Esophagus (tissue), 2 donors: Measurements from ENCODE around the gene MYL5. TPM values are rescaled to one million over a fixed set of nuclear protein-coding genes. Genes with fewer than 3 reads are reported as not detected.

Experiments
- H3K27ac ChIP-seq, 2 donors: one replicate each; pipeline ENCODE4 v1.5.1; 2013; ENCODE audit warnings: low read depth in 2 of 2, mild to moderate bottlenecking in 2 of 2, inconsistent platforms in 1 of 2, low read length in 1 of 2, moderate library complexity in 1 of 2
- H3K27me3 ChIP-seq, 2 donors: one replicate each; pipeline ENCODE4 v1.6.1; 2013; ENCODE audit warnings: low read length in 2 of 2, control low read depth in 1 of 2, mild to moderate bottlenecking in 1 of 2; ENCODE audit not compliant: insufficient read depth in 2 of 2, control insufficient read depth in 1 of 2
- H3K36me3 ChIP-seq, 2 donors: one replicate each; pipeline ENCODE4 v1.6.1; 2013; ENCODE audit warnings: low read length in 1 of 2; ENCODE audit not compliant: control insufficient read depth in 2 of 2, insufficient read depth in 2 of 2
- H3K4me1 ChIP-seq, 2 donors: one replicate each; pipeline ENCODE4 v1.6.1; 2013; ENCODE audit warnings: low read length in 1 of 2; ENCODE audit not compliant: control insufficient read depth in 2 of 2, insufficient read depth in 2 of 2
- H3K4me3 ChIP-seq, 2 donors: one replicate each; pipeline ENCODE4 v1.5.1; 2013; ENCODE audit warnings: low read length in 2 of 2, mild to moderate bottlenecking in 2 of 2, low read depth in 1 of 2, moderate library complexity in 1 of 2
- H3K9me3 ChIP-seq, 2 donors: one replicate each; pipeline ENCODE4 v1.6.1; 2013; ENCODE audit warnings: mild to moderate bottlenecking in 2 of 2, low read depth in 1 of 2, low read length in 1 of 2, moderate library complexity in 1 of 2; ENCODE audit not compliant: control insufficient read depth in 2 of 2, insufficient read depth in 1 of 2
- WGBS, 2 donors: extraction: QIAGEN DNeasy Blood & Tissue Kit; methylation state at CpG; one replicate each; pipeline ENCODE4 v1.1.7; 2013; 5-methylcytosine and 5-hydroxymethylcytosine counted together
- polyA plus RNA-seq, 2 donors: library from polyadenylated mRNA; stranded (reverse); fragments of 200-250 nt; gene quantifications; one replicate each; pipeline ENCODE4 v1.2.3, GENCODE V29; 2013
- donor health status: healthy with polysubstance abuse.
- donor health status: Bipolar disorder and iron deficiency.

Gene MYL5
- polyA plus RNA-seq, 2 donors = 17.9 to 22.4 TPM

DNA sequence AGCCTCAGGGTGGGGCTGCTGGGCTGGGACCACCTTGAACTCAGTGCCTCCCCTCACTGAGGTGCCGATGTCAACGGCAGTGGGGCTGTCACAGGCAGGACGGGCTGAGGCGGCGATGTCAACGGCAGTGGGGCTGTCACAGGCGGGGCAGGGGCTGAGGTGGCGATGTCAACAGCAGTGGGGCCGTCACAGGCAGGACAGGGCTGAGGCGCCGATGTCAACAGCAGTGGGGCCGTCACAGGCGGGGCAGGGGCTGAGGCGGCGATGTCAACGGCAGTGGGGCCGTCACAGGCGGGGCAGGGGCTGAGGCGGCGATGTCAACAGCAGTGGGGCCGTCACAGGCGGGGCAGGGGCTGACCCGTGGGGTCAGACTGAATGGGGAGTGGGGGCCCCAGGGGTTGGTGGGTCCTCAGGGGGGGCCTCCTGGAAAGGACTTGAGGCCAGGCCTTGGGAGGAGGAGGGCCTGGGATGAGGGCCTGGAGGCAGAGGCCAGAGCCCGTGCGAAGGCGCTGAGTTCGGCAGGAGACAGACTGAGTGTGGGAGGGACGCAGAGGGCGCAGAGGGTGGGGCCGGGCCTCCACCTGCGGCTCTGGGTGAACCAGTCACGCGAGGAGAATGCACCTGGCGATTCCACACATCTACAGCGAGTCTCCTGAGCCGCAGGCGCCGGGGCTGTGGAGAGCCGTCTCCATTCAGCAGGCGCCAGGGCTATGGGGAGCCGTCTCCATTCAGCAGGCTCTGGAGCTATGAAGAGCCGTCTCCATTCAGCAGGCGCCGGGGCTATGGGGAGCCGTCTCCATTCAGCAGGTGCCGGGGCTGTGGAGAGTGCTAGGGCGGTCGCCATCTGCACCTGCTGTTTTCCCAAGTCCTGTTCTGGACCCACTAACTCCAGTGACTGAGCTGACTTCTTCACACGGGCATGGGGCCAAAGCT is 23.1 kb upstream of the MYL5 start:
- peaks cover 0 to 2% of the 10 kb centered on the region in 2 donors for H3K27me3 ChIP-seq
- H3K4me3 ChIP-seq = no peak overlapping the region
- no peak overlapping the region for H3K27ac ChIP-seq
- H3K9me3 ChIP-seq = peaks cover 0 to 3% of the 10 kb centered on the region in 2 donors
- 24 to 34% methylated on average over 44 to 49 of the region's 49 CpGs for WGBS, 2 donors
- peaks cover 0 to 7% of the 10 kb centered on the region in 2 donors for H3K4me1 ChIP-seq
- H3K36me3 ChIP-seq = no peaks in the 10 kb centered on the region

DNA sequence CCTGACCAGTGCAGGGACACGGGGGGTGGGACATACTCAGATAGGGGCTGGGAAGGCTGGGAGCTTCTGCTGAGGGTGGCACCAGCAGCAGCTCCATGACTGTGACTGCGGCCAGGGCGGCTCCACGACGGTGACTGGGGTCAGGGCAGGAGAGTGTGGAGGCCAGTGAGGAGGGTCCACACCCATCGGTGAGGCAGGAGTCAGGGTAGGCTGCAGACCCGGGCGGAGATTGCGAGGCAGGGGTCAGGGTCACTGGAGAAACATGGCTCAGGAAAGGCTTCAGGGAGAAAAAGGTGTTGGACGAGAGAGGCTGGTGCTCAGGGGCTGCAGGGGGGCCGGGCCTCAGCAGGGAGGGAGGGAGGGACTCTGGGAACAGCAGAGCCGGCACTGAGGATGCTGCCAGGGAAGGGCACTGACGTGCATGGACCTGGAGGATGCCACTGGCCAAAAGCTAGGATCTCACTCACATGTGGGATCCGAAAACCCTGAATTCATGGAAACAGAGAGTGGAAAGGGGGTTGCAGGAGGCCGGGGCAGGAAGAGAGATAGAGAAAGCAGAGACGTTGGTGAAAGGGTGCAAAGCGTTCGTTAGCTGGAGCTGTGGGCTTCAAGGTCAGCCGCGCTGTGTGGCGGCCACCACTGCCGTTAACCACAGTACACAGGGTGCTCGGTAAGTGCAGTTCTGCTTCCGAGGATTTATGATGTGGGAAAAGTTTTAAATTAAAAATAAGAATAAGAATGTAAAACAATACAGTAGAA is 22.3 kb upstream of the MYL5 start:
- WGBS, 2 donors = 63 to 66% methylated on average over 24 of the region's 24 CpGs
- no peak overlapping the region for H3K4me3 ChIP-seq
- peaks cover 0 to 2% of the 10 kb centered on the region in 2 donors for H3K27me3 ChIP-seq

DNA sequence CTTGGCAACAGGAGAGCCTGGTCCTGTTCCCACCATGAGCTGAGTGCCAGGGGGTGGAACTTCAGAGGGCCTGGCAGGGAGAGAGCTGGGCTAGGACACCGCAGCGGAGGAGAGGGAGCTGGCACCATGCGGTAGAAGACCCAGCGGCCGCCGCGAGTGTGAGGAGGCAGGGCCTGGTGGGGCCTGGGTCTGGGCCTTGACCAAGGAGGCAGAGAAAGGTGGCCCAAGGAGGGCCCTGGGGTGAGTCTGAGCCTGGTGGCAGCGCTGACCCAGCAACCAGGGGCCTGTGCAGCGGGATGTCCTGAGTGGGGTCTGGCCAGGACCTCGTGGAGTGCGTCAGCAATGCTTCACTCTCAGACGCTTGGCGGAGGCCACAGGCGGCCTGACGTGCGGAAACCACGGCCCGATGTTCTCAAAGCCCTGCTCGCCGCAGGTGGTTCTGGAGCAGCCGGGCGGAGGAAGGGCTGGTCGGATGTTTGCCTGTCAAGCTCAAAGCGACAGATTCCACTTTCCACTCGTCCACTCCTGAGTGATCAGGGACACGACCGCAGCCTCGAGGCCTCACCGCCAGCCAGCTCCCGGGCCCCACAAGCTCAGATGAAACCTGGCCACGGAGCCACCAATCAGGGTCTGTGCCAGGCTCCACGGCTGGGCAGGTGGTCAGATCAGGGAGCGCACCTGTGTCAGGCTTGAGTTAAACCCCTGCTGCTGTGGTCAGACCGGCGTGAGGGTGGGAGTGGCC is 21.1 kb upstream of the MYL5 start:
- H3K4me1 ChIP-seq = peaks cover 0 to 9% of the 10 kb centered on the region in 2 donors
- H3K27ac ChIP-seq = no peak overlapping the region
- no peaks in the 10 kb centered on the region for H3K36me3 ChIP-seq
- H3K4me3 ChIP-seq = no peak overlapping the region
- peaks cover 0 to 2% of the 10 kb centered on the region in 2 donors for H3K27me3 ChIP-seq
- peaks cover 0 to 3% of the 10 kb centered on the region in 2 donors for H3K9me3 ChIP-seq
- WGBS, 2 donors = 88 to 90% methylated on average over 35 of the region's 35 CpGs

More for the DNA sequence above, 22.3 kb upstream of the MYL5 start:
- H3K9me3 ChIP-seq = peaks cover 0 to 3% of the 10 kb centered on the region in 2 donors
- no peak overlapping the region for H3K27ac ChIP-seq
- peaks cover 0 to 7% of the 10 kb centered on the region in 2 donors for H3K4me1 ChIP-seq
- no peaks in the 10 kb centered on the region for H3K36me3 ChIP-seq

DNA sequence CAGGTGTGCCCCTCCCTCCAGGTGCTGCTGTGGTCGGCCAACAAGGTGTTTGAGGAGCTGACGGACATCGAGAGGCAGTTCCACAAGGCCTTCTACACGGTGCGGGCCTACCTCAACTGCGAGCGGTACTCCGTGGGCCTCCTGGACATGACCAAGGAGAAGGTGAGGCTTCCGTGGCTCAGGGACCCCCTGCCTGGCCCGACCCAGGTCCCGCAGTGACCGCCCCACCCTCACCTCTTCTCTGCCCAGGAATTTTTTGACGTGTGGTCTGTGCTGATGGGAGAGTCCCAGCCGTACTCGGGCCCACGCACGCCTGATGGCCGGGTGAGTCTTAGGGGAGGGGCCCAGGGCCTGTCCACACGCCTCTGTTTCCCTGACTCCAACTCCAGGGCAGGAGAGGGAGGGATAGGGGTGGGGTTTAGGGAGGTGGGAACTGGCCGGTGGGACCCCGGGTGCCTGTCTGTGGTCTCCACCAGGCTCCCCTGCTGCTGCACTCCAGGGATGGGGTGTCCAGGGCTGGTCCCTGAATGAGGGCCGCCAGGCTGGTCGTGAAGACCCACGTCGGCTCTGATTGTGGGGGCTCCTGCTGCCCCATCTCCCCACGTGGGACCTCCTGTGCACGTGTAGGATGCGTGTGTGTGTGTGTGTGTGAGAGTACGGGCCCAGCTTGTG is 20.4 kb upstream of the MYL5 start:
- H3K36me3 ChIP-seq = no peaks in the 10 kb centered on the region
- 81 to 84% methylated on average over 29 of the region's 29 CpGs for WGBS, 2 donors
- H3K27ac ChIP-seq = no peak overlapping the region
- peaks cover 0 to 2% of the 10 kb centered on the region in 2 donors for H3K27me3 ChIP-seq
- no peak overlapping the region for H3K4me3 ChIP-seq
- H3K9me3 ChIP-seq = no peaks in the 10 kb centered on the region
- peaks cover 0 to 9% of the 10 kb centered on the region in 2 donors for H3K4me1 ChIP-seq

DNA sequence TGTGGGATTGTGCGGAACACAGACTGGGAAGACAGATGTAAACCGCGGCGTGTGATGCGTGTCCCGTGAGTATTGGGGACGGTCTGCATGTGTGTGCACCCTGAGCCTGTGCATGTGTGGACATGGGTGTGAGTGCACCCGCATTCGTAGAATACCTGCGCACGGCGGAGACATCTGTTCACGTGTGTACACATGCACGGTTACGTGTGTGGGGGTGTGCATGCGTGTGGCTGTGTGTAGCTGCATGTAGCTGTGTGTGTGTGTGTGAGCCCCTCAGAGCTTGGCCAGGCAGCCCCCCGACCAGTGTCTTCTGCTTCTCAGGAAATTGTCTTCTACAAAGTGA is 19.9 kb upstream of the MYL5 start:
- Histone ChIP-seq H3K9me3 (no peaks in the 10 kb centered on the region), H3K4me3 (no peak overlapping the region), H3K27ac (no peak overlapping the region), H3K27me3 (peaks cover 0 to 2% of the 10 kb centered on the region in 2 donors), H3K36me3 (no peaks in the 10 kb centered on the region), H3K4me1 (peaks cover 0 to 9% of the 10 kb centered on the region in 2 donors)
- WGBS, 2 donors = 90 to 93% methylated on average over 17 of the region's 17 CpGs

DNA sequence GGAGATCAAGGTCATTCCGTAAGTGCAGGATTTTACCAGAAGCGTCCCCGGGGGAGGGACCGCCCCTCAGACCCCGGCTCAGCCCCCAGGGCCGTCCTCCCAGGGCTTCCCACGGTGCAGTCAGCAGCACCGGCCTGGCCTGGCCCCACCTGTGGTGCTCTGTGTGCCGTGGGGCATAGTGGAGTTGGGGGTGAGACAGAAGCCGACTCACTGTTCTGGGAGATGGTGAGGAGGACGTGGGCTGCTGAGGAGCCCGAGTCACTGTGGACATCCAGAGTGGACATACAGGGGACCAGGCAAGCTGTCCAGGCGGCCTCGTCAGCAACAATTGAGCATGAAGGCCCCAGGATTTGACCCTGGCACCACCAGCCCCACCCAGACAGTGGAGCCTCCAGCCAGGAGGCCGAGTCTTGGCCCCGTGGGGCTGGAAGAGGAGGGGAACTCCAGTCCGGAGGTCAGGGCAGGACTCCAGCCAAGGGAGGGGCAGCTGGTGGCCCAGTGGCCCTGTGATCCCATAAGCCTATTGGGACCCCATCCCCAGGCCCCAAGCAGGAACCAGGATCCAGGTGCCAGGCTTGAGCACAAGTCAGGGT is 19.4 kb upstream of the MYL5 start:
- H3K36me3 ChIP-seq = no peaks in the 10 kb centered on the region
- no peak overlapping the region for H3K4me3 ChIP-seq
- 53 to 56% methylated on average over 17 of the region's 17 CpGs for WGBS, 2 donors
- no peaks in the 10 kb centered on the region for H3K9me3 ChIP-seq
- peaks cover 0 to 2% of the 10 kb centered on the region in 2 donors for H3K27me3 ChIP-seq
- no peak overlapping the region for H3K27ac ChIP-seq
- H3K4me1 ChIP-seq = peaks cover 0 to 9% of the 10 kb centered on the region in 2 donors

DNA sequence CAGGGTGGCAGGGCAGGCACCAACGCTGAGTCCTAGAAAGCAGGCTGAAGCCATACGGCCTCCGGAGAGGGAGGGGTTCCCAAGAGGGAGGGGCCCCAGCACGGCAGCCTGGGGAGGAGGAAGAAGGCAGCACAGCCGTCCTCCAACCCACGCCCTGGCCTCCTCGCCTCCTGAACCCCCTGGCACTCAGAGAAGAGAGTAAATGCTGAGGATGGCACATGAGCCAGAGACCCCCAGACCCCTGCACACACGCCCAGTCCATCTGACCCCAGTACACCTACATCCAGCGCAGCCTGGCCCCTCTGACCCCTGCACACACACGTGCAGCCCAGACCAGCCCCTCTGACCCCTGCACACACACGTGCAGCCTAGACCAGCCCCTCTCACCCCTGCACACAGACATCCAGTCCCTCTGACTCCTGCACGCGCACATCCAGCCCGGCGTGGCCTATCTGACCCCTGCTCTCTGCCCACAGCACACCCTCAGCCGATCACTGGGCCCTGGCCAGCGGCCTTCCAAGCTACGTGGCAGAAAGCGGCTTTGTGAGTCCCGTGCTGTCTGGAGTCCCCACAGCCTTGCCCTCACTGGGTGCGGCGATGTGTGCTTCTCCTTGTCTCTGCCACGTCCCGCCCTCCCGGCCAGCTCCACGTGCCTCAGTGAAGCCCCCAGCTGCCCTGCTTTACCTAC is 18.7 kb upstream of the MYL5 start:
- Histone ChIP-seq H3K9me3 (no peaks in the 10 kb centered on the region), H3K4me3 (no peak overlapping the region), H3K36me3 (no peaks in the 10 kb centered on the region), H3K27ac (no peak overlapping the region), H3K4me1 (peaks cover 0 to 9% of the 10 kb centered on the region in 2 donors), H3K27me3 (no peaks in the 10 kb centered on the region)
- WGBS, 2 donors = 65 to 68% methylated on average over 25 to 26 of the region's 26 CpGs

DNA sequence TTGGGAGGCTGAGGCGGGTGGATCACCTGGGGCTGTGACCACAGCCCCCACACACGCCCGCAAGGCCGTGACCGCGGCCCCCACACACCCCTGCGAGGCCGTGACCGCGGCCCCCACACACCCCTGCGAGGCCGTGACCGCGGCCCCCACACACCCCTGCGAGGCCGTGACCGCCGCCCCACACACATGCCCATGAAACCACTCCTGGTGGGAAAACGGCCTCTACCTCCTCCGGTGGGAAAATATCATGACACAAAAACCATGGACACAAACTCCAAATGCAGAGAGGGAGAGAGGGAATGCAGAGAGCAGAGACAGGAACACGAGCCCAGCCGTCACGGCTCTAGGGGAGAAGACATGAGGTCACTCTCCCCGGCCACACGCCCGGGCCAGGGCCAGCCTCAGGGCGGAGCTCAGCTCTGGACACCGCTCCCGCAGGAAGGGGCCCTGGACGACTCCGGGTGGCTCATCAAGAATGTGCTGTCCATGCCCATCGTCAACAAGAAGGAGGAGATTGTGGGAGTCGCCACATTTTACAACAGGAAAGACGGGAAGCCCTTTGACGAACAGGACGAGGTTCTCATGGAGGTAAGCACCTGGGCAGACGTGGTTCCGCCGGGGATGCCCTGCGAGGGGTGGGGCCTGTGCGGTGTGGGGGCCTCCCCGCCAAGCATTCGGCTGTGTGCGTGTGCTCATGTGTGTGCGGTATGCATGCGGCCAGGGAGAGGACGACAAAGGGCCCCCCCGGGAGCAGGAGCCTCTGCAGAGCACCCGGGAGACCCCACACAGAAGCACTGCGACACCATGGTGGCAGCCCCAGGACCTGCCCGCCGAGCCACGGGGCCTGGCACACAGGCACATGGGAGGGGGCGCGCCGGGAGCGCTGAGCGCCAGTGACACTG is 17.7 kb upstream of the MYL5 start:
- WGBS, 2 donors = 73 to 77% methylated on average over 58 of the region's 58 CpGs
- H3K4me1 ChIP-seq = peaks cover 0 to 5% of the 10 kb centered on the region in 2 donors
- no peaks in the 10 kb centered on the region for H3K9me3 ChIP-seq
- H3K4me3 ChIP-seq = no peak overlapping the region
- no peaks in the 10 kb centered on the region for H3K27me3 ChIP-seq
- no peaks in the 10 kb centered on the region for H3K36me3 ChIP-seq
- no peak overlapping the region for H3K27ac ChIP-seq
